Fibroblast of skin of back (primary cell): ENCODE measurements around the gene NAALADL2. TPM values are rescaled to one million over a fixed set of nuclear protein-coding genes. Genes with fewer than 3 reads are reported as not detected.

Source experiments
- DNase-seq: peaks from one replicate; pipeline ENCODE4 v3.0.0-alpha.2; 2013
- polyA plus RNA-seq, 2 experiments: library from polyadenylated mRNA; unstranded; fragments of 120-200 nt; gene quantifications; one replicate each; pipeline ENCODE4 v1.2.1, GENCODE V29; 2013; ENCODE audit not compliant: insufficient read length in 2 of 2

Gene NAALADL2
- polyA plus RNA-seq (2013, experiment 1 of 2; ENCODE audit: insufficient read length): 2.8 TPM
- 5.8 TPM for polyA plus RNA-seq (2013, experiment 2 of 2; ENCODE audit: insufficient read length)

- no peak for DNase-seq
These were observed at the start of gene NAALADL2 for GRCh38 chr3:174859114-174859735. NAALADL2 (plus strand) TSS chr3:174859334.

GRCh38 chr3:174810254-174810653, 48.9 kb upstream of the NAALADL2 start:
- no peak for DNase-seq

- DNase-seq: no peak
These were observed 46.8 kb upstream of the NAALADL2 start for GRCh38 chr3:174812172-174812862.

GRCh38 chr3:174815750-174816149, 43.4 kb upstream of the NAALADL2 start:
- no peak for DNase-seq

- no peak for DNase-seq
These were observed 38.2 kb upstream of the NAALADL2 start for GRCh38 chr3:174820885-174821284.

GRCh38 chr3:174821477-174821876, 37.7 kb upstream of the NAALADL2 start:
- DNase-seq: no peak

GRCh38 chr3:174822320-174822719, 36.8 kb upstream of the NAALADL2 start:
- no peak for DNase-seq

GRCh38 chr3:174826069-174826468, 33.1 kb upstream of the NAALADL2 start:
- DNase-seq: no peak

GRCh38 chr3:174844746-174845145, 14.4 kb upstream of the NAALADL2 start:
- DNase-seq: no peak

GRCh38 chr3:174846055-174846454, 13.1 kb upstream of the NAALADL2 start:
- DNase-seq: no peak

GRCh38 chr3:174854987-174855386, 4.1 kb upstream of the NAALADL2 start:
- no peak for DNase-seq

- DNase-seq: no peak
These were observed 1.8 kb upstream of the NAALADL2 start for GRCh38 chr3:174857301-174857700.

- no peak for DNase-seq
These were observed 781 bp upstream of the NAALADL2 start for GRCh38 chr3:174858353-174858752.

GRCh38 chr3:174859756-174860155, 622 bp downstream of the NAALADL2 start:
- DNase-seq: no peak

GRCh38 chr3:174862101-174862500, 3.0 kb downstream of the NAALADL2 start:
- no peak for DNase-seq

GRCh38 chr3:174862666-174863065, 3.5 kb downstream of the NAALADL2 start:
- DNase-seq: peak; percentile 8

GRCh38 chr3:174863488-174863887, 4.4 kb downstream of the NAALADL2 start:
- peak; percentile 25 for DNase-seq

- no peak for DNase-seq
These were observed 10.3 kb downstream of the NAALADL2 start for GRCh38 chr3:174869448-174869847.

- DNase-seq: no peak
These were observed 14.9 kb downstream of the NAALADL2 start for GRCh38 chr3:174873832-174874657.

- DNase-seq: no peak
These were observed 23.7 kb downstream of the NAALADL2 start for GRCh38 chr3:174882789-174883188.

GRCh38 chr3:174883881-174884675, 24.9 kb downstream of the NAALADL2 start:
- DNase-seq: no peak

GRCh38 chr3:174884776-174885568, 25.8 kb downstream of the NAALADL2 start:
- DNase-seq: no peak
